Stomach (tissue), 4 donors: ENCODE data around the gene TAF1A.

ENCODE experiments used
- EP300 ChIP-seq: sonication (generic); formaldehyde crosslinking; IDR thresholded peaks from one replicate; pipeline ENCODE4 v1.6.1; 2017; ENCODE audit warnings: antibody characterized with exemption
- TF ChIP-seq, protein P1 (sequence below), 7 experiments: fragments of 450-650 bp in 4 of 7; fragments of 200-600 bp in 3 of 7; sonication (generic) in 3 of 7; IDR thresholded peaks; one replicate each; pipeline ENCODE4 v1.5.1; 2016 to 2019; ENCODE audit warnings: antibody characterized with exemption in 7 of 7, control low read depth in 2 of 7, mild to moderate bottlenecking in 1 of 7

DNA sequence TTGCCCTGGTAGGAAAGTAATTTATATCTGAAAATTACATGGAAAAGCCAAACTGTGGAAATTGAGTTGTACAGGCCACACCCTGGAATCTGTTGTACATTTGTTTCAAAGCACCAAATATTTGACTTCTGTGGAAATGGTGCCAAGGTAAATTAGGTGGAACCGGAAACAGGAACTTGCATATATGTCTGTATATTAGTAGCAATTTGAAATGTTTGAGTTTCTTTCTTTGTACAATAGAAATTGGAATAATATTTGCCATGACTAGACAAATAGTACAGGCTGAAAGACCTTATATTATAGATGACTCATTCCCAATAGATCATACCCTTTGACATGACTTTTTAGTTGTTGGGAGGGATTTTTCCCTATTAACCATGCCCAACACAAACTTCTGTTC lies 10.5 kb upstream of the TAF1A start:
- no peak for TF ChIP-seq EP300
- TF ChIP-seq, protein P1, sequence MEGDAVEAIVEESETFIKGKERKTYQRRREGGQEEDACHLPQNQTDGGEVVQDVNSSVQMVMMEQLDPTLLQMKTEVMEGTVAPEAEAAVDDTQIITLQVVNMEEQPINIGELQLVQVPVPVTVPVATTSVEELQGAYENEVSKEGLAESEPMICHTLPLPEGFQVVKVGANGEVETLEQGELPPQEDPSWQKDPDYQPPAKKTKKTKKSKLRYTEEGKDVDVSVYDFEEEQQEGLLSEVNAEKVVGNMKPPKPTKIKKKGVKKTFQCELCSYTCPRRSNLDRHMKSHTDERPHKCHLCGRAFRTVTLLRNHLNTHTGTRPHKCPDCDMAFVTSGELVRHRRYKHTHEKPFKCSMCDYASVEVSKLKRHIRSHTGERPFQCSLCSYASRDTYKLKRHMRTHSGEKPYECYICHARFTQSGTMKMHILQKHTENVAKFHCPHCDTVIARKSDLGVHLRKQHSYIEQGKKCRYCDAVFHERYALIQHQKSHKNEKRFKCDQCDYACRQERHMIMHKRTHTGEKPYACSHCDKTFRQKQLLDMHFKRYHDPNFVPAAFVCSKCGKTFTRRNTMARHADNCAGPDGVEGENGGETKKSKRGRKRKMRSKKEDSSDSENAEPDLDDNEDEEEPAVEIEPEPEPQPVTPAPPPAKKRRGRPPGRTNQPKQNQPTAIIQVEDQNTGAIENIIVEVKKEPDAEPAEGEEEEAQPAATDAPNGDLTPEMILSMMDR (IDR thresholded peaks at IDR 0.05), result no peak
